OCI-LY3 (cell line): ENCODE measurements around the gene REPS1.

ENCODE experiments used
- EZH2phosphoT487 ChIP-seq: fragments of 200-600 bp; shearing (Covaris generic); IDR thresholded peaks from 2 replicates; pipeline ENCODE4 v1.6.1; 2018; ENCODE audit warnings: antibody characterized with exemption, mixed run types, low read depth
- TF ChIP-seq, protein P1 (sequence below): fragments of 200-600, 300-600 bp; sonication (generic); IDR thresholded peaks from 2 replicates; pipeline ENCODE4 v1.5.1; 2014; ENCODE audit warnings: antibody characterized with exemption, low read length, low read depth

GRCh38 chr6:138958595-138958994 lies 29.5 kb downstream of the REPS1 start:
- TF ChIP-seq, protein P1, sequence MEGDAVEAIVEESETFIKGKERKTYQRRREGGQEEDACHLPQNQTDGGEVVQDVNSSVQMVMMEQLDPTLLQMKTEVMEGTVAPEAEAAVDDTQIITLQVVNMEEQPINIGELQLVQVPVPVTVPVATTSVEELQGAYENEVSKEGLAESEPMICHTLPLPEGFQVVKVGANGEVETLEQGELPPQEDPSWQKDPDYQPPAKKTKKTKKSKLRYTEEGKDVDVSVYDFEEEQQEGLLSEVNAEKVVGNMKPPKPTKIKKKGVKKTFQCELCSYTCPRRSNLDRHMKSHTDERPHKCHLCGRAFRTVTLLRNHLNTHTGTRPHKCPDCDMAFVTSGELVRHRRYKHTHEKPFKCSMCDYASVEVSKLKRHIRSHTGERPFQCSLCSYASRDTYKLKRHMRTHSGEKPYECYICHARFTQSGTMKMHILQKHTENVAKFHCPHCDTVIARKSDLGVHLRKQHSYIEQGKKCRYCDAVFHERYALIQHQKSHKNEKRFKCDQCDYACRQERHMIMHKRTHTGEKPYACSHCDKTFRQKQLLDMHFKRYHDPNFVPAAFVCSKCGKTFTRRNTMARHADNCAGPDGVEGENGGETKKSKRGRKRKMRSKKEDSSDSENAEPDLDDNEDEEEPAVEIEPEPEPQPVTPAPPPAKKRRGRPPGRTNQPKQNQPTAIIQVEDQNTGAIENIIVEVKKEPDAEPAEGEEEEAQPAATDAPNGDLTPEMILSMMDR: no peak
- no peak for TF ChIP-seq EZH2phosphoT487
